COLO829 (cell line): ENCODE results near the gene HELZ2.
A peak's percentile ranks its signal among the peaks of the same experiment; 100 is the strongest.

ENCODE experiments used
- DNase-seq: peaks from one replicate; pipeline ENCODE4 v3.0.0; 2012; ENCODE audit warnings: low spot score

Gene HELZ2

DNA sequence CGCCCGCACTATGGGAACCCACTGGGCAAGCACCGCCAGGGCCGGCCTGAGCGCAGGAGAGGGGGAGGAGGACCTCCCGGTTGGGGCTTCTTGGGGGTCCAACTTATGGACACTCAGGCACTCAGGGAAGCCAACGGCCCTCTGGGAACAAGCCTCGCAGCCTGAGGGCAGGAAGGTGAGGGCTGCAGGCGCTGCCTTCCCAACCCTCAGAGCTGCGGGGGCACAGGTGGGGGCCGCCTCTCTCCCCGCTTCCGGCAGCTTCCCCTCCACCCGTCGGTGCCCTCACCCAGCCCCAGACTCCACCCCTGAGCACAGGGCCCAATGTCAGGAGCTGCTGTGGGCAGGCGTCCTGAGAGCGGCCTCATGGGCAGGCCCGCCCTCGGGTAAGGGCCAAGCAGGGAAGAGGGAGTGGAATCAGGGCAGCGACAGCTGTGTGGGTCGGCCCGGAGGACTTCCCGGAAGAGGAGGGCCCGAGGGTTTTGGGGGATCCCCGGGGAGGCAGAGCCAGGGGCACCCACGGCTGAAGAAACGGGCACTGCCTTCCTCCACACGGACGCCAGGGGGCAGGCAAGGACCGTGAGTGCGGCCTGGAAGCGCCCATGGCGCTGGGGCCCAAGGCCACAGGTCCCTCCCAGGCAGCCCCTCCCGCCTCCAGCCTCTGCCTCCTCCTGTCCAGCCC, 36.4 kb downstream of the HELZ2 start:
- DNase-seq: peak; percentile 99

DNA sequence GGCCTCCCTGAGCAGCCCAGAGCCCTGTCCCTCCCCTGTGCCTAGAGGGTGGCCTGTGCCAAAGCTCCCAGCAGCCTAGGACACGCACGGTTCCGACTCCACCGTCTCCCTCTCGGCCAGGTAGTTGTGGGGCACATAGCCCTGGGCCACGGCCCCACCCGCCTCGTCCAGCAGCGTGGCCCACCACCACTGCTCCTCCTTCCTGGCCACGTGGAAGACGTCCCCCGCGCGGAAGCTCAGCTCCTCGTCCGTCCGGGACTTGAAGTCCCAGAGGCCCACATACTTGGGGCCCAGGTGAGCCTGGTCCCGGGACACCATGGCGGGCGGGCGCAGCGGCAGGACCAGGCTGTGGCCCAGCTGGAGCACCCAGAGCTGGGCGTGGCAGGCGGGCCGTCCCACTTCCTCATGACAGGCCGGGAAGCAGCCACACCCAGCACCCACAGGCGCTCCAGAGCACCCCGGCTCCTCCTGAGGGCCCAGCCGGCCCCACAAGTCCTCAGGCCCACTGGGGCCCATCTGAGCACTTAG, 37.0 kb downstream of the HELZ2 start, which contains the start of gene PTK6:
TSS of gene PTK6 (minus strand) at position 380 of the 528 bp plus-strand sequence. CDS start at position 318, 62 bp downstream.
- DNase-seq: peak; percentile 66

DNA sequence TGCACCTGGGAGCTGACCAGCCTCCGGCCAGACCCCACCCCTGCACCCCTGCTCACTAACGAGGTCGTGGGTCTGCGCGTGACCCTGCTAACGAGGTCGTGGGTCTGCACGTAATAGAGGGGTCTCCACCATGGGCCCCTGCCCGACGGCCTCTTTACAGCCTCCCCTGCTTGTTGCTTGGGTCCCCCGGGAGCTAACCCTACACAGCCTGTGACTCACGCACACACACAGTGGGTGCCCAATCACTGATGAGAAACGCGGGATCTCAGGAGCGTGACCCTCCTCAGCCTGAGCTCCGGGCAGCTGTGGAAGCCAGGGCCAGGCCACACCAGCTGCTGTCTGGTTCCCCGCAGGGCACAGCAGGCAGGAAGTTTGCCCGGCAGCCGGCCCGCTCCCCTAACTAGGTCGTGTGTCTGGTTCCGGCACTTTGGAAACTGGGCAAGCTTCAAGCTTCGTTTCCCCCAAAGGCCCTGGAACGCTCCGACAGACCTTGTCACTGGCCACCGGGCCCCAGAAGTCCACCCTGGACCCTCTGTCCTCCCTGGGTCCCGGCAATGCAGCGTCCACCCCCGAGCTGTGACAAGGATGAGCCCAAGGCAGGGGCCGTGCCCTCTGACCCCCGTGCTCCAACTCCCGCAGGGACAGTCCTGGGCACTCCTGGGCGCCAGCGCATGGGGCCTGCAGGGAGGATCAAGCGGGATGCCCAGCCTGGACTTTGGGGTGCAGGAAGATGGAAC, 37.6 kb downstream of the HELZ2 start:
- DNase-seq: peak; percentile 72

DNA sequence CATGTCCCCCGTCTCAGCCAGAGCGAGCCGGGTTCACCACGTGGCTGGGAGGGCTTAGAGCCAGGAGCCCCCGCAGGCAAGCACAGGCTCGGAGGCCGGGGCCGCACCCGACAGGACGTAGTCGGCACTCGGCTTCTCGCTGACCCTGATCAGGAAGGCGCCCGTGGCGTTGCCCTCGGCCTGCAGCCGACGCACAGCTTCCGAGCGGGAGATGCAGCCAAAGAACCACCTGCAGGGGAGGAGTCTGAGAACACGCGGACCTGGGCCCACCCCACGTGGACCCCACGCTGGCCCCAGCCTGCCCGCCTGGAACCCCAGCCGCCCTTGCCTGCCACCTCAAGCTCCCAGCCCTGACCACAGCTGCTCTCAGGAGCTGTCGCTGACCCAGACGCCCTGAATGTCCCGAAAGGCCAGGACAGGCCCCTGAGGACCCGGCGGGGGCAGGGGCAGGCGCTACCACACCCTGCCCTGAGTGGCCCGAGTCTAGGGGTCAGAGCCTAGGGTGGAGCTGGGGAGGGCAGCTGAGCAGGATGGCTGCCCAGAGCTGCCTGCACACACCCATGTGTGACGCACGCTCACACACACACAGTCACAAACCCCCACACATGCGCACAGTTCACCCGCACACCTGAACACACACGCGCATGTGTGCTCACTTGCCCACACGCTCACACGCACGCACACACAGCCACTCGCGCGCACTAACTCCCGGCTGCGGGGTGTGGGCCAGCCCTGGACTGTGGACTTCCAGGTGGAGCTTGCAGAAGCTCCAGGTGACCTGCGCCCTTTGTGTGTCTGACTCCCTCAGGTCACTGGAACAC, 39.0 kb downstream of the HELZ2 start:
- no peak for DNase-seq

DNA sequence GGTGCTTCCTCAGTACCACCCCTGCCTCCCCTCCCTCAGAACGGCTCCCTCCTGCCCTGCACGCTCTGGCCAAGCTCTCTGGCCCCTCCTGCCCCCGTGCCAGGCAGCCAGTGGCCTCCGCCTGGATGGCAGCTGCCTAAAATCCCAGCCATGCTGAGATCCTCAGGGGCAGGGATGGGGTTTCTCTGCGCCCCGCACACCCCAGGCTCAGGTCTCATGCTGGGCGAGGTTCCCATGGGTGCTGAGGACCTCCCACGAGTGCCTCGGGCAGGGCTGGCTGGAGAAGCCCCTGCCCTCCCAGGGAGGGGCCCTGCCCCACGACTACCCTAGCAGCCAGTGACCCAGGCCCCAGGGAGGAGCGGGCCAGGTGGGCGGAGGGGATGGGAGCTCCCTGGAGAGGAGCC, 39.6 kb downstream of the HELZ2 start:
- DNase-seq: no peak

DNA sequence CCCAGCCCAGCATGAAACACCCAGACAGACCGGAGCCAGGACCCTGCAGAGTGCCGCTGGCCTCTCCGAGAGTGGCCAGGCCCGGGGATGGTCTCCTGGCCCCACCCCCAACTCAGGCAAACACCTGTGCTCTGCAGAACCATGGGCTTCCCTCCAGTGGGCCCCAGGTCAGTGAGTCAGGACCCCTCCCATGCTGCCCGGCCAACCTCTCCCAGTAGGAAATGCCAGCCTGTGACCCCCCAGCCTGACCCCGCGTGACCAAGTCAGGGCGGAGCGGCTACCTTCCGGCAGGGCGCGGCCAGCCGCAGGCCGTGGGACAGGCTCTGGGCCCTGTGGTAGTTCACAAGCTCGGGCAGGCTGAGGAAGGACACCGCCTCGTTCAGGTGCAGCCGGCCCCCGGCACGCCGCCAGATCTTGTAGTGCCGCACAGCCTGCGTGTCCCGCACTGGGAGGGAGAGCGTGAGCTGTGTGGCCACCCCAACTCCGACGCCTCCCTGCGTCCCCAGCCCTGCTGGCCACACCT, 40.1 kb downstream of the HELZ2 start:
- DNase-seq: no peak

DNA sequence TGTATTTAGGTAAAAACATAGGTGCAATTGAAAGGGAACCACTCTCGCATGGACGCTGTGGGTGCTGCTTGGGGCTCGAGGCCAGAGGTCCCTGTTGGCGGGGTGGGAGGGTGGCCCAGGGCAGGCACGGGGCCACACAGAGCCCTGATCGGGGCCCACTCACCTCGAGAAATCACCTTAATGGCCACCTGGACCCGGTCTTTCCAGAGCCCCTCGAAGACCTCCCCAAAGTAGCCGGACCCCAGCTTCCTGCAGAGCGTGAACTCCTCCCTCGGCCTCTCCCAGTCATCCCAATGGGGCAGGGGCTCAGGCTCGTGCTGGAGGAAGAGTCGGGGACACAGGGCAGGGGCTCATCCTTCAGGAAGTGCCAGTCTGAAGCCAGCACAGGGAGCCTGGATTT, 40.7 kb downstream of the HELZ2 start:
- no peak for DNase-seq

DNA sequence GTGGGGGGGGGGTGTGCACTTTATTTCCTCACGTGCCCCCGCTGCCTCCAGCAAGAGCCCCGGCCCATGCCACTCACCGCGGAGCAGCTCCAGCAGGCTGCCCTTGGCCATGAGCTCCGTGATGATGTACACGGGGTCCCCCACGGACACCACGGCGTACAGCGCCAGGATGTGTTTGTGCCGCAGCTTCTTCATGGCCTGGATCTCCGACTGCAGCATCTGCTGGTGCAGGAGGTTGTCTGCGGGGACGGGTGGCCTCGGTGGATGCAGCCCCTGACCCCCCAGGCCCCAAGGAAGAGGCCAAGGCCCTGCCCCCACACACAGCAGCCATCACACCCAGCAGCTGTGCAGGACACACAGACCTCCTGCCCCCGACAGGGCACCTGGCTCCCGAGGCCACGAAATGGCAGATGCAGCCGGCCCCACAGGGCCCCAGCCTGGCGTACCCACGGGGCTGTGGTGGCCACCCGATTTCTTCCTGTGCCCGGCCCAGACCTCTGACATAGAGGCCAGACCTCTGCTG, 41.5 kb downstream of the HELZ2 start:
- no peak for DNase-seq

DNA sequence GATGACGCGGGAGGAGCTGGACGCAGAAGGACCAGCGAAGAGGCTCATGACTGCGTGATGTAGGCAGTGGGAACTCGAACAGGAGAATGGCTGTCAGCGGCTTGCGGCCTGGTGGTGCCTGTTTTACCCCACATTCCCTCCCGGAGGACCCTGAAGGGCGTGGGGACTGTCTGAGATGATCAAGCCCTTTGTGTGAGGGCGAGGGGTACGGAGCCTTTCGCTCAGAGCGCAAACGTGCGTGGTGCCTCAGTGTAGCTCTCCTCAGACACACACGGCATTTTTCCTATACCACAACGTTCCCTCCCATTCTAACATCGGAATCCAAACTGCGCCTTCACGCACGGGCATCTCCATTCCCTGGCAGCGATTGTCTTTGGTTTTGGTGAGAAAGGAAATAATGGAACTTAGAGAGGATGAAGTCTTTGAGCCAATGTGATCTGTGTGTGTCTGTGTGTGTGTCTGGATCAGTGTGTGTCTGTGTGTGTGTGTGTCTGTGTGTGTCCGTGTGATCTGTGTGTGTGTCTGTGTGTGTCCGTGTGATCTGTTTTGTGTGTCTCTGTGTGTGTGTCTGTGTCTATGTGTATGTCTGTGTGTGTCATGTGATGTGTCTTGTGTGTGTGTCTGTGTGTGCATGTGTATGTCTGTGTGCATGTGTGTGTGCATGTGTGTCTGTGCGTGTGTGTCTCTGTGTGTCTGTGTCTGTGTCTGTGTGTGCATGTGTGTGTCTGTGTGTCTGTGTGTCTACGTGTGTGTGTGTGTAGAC, 42.2 kb downstream of the HELZ2 start:
- DNase-seq: no peak

DNA sequence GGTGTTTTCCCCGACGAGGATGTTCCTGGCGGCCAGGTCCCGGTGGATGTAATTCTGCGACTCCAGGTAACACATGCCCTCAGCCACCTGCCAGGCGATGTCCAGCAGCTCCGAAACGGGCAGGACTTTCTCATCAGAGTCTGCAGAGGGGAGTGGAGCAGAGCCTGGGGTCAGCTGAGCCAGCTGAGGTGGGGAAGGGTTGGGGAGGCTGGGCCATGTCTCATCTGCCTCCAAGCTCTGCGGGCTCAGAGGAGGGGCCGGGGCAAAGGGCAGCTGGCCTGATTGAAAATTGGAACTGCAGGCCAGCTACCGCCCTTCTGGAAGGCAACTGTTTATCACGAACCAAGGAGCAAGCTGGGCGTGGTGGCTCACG, 43.3 kb downstream of the HELZ2 start:
- DNase-seq: no peak

DNA sequence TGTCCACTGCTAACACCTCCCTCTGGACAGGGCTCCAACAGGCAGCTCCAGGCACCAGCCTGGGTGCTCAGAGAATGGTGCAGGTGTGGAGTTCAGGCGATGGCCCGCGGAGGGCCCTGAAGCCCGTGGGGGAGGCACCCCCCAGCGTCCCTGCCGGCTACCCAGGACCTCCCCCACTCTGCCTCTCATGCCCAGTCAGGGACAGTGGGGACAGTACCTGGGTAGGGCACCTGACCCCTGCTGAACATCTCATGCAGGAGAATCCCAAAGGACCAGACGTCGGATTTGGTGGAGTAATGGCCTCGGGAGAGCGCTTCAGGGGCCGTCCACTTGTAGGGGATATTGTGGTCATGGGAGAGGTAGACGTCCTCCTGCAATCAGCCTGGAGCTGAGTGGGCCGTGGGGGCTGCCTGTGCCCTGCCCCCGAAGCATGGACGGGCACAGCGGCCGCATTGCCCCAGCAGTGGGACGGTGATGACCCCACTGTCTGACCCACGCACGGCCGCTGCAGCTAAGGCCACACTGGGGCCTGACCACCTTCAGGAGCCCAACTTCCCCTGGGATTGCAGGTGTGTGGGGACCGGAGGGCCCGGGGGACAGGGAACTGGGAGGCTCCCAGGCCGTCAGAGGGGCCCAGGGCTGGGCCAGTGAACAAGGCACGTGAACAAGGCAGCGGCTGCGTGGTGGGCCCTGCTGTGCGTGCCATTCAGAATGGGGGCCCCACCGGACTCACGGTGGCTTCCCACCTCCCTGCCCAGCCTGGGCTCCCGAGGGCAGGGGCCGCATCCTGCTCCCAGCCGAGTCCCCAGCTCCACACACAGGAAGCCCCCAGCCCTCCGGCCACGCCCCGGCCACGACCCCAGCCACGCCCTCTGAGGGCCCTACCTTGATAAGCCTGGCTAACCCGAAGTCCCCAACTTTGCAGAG, 43.9 kb downstream of the HELZ2 start:
- DNase-seq: no peak

DNA sequence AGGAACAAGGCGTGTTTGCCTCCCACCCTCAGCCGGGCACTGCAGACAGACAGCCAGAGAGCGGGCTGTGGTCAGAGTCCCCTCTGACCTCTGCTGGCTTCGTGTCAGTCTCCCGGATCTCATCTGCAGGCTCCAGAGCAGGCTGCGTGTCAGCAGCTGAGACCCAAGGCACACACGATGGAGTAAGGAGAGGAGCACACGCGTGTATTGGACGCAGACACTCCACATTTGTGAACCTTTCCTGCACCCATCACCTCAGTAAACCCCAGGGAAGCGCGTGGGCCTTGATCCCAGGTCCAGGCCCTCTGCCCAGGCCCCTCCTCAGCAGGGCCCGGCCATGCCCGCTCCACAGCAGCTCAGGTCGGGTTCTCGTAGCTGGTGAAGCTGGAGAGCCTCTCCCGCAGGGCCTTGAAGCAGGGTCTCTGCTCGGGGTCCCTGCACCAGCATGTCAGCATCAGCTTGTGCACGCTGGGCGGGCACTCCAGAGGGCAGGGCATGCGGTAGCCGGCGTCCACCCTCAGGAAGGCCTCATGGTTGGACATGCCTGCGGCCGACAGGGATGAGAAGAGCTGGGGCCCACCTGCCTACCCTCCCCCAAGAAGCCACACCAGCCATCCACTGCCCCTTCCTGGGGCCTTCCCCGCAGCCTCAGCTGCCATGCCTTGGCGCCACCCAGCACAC, 44.7 kb downstream of the HELZ2 start:
- DNase-seq: no peak

DNA sequence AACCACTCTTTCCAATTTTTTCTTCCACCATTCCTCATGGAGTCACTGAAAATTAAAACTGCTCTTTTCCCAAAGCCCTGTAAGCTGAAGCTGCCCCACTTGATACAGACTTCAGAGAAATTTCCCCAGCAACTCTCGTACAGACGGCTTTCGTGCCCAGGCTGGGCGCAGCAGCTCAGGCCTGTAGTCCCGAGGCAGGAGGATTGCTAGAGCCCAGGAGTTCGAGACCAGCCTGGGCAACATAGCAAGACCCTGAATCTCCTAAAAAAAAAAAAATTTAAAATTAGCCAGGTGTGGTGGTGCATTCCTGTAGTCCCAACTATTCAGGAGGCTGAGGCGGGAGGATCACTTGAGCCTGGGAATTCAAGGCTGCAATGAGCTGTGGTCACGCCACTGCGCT, 46.9 kb downstream of the HELZ2 start:
- DNase-seq: no peak

DNA sequence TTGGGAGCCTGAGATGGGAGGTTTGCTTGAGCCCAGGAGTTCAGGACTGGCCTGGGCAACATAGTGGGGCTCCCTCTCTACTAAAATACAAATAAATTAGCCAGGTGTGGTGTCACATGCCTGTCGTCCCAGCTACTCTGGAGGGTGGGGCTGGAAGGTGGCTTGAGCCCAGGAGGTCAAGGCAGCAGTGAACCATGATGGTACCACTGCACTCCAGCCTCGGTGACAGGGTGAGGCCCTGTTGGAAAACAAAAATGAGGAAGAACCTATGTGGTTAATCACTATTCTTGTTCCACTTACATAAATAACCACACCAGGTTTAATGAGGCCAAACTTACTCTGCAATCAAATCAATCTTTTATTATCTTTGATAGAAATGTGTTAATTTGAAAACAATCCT, 48.1 kb downstream of the HELZ2 start:
- no peak for DNase-seq

DNA sequence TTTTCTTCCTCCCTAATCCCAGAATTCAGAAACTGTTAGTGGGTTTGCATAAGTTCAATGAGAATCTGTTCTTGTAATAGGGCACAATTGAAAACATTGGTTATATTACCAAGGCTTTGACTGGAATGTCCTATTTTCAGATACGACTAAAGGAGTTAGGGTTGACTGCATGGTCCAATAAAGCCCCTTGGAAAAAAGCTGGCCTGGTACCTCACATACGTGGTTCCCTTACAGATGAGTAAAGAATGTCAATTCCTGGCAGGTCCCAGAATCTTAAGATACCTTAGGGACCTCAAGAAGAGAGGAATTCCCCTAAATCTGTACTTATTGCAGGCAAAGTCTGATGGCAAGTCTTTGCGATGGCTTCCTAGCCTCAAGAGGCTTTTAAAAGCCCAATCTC, 48.9 kb downstream of the HELZ2 start:
- no peak for DNase-seq
